ENCODE results near the gene IFITM5. TPM values are rescaled to one million over a fixed set of nuclear protein-coding genes. Genes with fewer than 3 reads are reported as not detected.

IFITM5 gene
- total RNA-seq, 1 donor from 2014 or later: not detected

GRCh38 chr11:256952-257737 lies 42.2 kb downstream of the IFITM5 start:
- Mint-ChIP-seq H3K9me3 (ENCODE audit: unreplicated experiment) (no peaks in the 10 kb centered on the region), H3K27ac (ENCODE audit: unreplicated experiment) (no peak overlapping the region), H3K27me3 (ENCODE audit: unreplicated experiment) (peaks cover 2% of the 10 kb centered on the region), H3K4me3 (ENCODE audit: unreplicated experiment) (no peak overlapping the region), H3K36me3 (ENCODE audit: unreplicated experiment) (peaks cover 11% of the 10 kb centered on the region), H3K4me1 (ENCODE audit: unreplicated experiment) (no peaks in the 10 kb centered on the region)
- no peak for TF ChIP-seq CTCF (IDR thresholded peaks at IDR 0.05)
- DNase-seq (ENCODE audit: extremely low spot score, unreplicated experiment): peak; percentile 70

- H3K36me3 Mint-ChIP-seq (ENCODE audit: unreplicated experiment): peaks cover 17% of the 10 kb centered on the region
- no peak overlapping the region for H3K4me3 Mint-ChIP-seq (ENCODE audit: unreplicated experiment)
- H3K4me1 Mint-ChIP-seq (ENCODE audit: unreplicated experiment): no peaks in the 10 kb centered on the region
- H3K27ac Mint-ChIP-seq (ENCODE audit: unreplicated experiment): no peak overlapping the region
- TF ChIP-seq CTCF (IDR thresholded peaks at IDR 0.05): no peak
- no peaks in the 10 kb centered on the region for H3K9me3 Mint-ChIP-seq (ENCODE audit: unreplicated experiment)
- no peak for DNase-seq (ENCODE audit: extremely low spot score, unreplicated experiment)
- H3K27me3 Mint-ChIP-seq (ENCODE audit: unreplicated experiment): peaks cover 2% of the 10 kb centered on the region
These were observed 43.5 kb downstream of the IFITM5 start for GRCh38 chr11:255816-256215.

GRCh38 chr11:255176-255575 lies 44.1 kb downstream of the IFITM5 start:
- no peaks in the 10 kb centered on the region for H3K9me3 Mint-ChIP-seq (ENCODE audit: unreplicated experiment)
- no peak overlapping the region for H3K27ac Mint-ChIP-seq (ENCODE audit: unreplicated experiment)
- H3K27me3 Mint-ChIP-seq (ENCODE audit: unreplicated experiment): peaks cover 2% of the 10 kb centered on the region
- no peak for TF ChIP-seq CTCF (IDR thresholded peaks at IDR 0.05)
- H3K4me1 Mint-ChIP-seq (ENCODE audit: unreplicated experiment): no peaks in the 10 kb centered on the region
- peaks cover 20% of the 10 kb centered on the region for H3K36me3 Mint-ChIP-seq (ENCODE audit: unreplicated experiment)
- H3K4me3 Mint-ChIP-seq (ENCODE audit: unreplicated experiment): no peak overlapping the region
- no peak for DNase-seq (ENCODE audit: extremely low spot score, unreplicated experiment)

GRCh38 chr11:253886-254270 lies 45.4 kb downstream of the IFITM5 start:
- no peak for TF ChIP-seq CTCF (IDR thresholded peaks at IDR 0.05)
- H3K27me3 Mint-ChIP-seq (ENCODE audit: unreplicated experiment): peaks cover 2% of the 10 kb centered on the region
- H3K27ac Mint-ChIP-seq (ENCODE audit: unreplicated experiment): no peak overlapping the region
- peak; percentile 51 for DNase-seq (ENCODE audit: extremely low spot score, unreplicated experiment)
- H3K4me1 Mint-ChIP-seq (ENCODE audit: unreplicated experiment): no peaks in the 10 kb centered on the region
- no peaks in the 10 kb centered on the region for H3K9me3 Mint-ChIP-seq (ENCODE audit: unreplicated experiment)
- no peak overlapping the region for H3K4me3 Mint-ChIP-seq (ENCODE audit: unreplicated experiment)
- peaks cover 27% of the 10 kb centered on the region for H3K36me3 Mint-ChIP-seq (ENCODE audit: unreplicated experiment)

- Mint-ChIP-seq H3K9me3 (ENCODE audit: unreplicated experiment) (no peaks in the 10 kb centered on the region), H3K27me3 (ENCODE audit: unreplicated experiment) (no peaks in the 10 kb centered on the region), H3K27ac (ENCODE audit: unreplicated experiment) (no peak overlapping the region), H3K4me1 (ENCODE audit: unreplicated experiment) (no peaks in the 10 kb centered on the region), H3K36me3 (ENCODE audit: unreplicated experiment) (peaks cover 31% of the 10 kb centered on the region), H3K4me3 (ENCODE audit: unreplicated experiment) (no peak overlapping the region)
- peak; percentile 81 for DNase-seq (ENCODE audit: extremely low spot score, unreplicated experiment)
- TF ChIP-seq CTCF (IDR thresholded peaks at IDR 0.05): no peak
These were observed 46.0 kb downstream of the IFITM5 start for GRCh38 chr11:253160-253885.

Data from osteocyte (in vitro differentiated cells).